Dedifferentiated amniotic fluid mesenchymal stem cell (primary cell): ENCODE measurements around the gene FCN3.

Experiments
- DNase-seq: peaks from one replicate; pipeline ENCODE4 v3.0.0-alpha.2; 2016; ENCODE audit errors: extremely low spot score

Gene FCN3

GRCh38 chr1:27341525-27342252, 32.9 kb downstream of the FCN3 start, which contains the start of gene SYTL1:
TSS of gene SYTL1 (plus strand) at chr1:27342022. CDS start at chr1:27345335, 3,313 bp downstream.
- DNase-seq: no peak

- DNase-seq: no peak
Measured at GRCh38 chr1:27339213-27339612, 35.4 kb downstream of the FCN3 start.

- DNase-seq: no peak
Measured at GRCh38 chr1:27338751-27339150, 35.9 kb downstream of the FCN3 start.

GRCh38 chr1:27336756-27337155, 37.9 kb downstream of the FCN3 start:
- no peak for DNase-seq

DNA sequence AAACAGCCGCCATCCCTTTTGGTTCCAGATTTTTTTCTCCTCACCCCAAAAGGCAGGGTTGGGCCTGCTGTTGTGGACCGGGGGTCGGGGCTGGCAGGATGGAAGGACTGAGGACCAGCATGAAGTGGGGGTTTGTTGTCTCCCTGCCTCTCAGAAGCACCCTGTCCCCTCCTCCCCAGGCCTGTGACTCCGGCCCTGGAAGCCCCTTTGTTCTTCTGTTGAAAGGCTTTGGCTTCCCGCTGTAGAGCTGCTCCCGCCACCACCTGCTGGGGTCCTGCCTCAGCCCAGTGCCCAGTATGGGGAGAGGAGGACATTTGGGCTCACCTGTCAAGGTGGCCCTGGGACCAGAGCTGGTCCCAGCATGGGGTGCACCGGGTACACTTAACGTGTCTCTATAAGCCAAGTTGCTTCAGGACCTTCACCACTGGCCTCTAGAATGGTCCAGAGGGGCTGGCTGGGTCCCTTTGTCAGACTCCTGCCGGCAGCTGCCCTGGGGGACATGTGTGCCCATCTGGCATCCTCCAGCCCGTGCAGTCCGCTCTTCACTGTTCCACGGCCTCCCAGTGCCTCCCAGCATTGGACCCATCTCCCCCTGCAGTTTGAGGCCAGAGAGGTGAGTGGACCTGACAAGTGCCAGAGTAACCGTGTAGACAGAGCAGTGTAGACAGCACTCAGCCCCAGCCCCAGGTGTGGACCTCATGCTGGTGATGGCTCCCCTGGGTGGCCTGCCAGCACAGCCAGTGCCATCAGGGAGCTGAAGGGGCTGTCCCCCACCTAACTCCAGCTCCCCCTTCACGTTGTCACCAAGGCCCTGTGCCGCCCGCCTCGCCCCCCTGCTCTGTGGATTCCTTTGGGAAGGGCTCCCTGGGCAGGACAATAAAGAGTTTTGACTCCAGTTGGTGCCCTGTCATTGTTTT, 38.9 kb downstream of the FCN3 start:
- no peak for DNase-seq

DNA sequence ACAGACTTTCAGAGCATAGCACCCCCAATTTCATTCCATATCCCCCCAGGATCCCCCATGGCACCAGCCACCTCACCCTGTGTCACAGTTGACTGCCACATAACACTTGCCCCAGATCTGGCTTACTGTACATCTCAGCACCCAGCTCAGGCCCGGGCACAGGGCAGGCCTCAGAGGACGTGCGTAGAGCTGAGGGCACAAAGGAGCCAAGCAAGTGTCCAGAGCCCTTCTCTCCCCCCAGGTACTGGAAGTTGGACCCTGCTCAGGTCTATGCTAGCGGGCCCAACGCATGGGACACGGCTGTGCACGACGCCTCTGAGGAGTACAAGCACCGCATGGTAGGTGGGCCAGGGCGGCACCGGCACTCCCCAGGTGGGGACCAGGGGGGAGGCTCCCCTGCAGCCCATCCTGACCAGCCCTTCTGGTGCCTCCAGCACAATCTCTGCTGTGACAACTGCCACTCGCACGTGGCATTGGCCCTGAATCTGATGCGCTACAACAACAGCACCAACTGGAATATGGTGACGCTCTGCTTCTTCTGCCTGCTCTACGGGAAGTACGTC, 40.8 kb downstream of the FCN3 start:
- DNase-seq: no peak

GRCh38 chr1:27332536-27333281, 41.9 kb downstream of the FCN3 start:
- DNase-seq: no peak

DNA sequence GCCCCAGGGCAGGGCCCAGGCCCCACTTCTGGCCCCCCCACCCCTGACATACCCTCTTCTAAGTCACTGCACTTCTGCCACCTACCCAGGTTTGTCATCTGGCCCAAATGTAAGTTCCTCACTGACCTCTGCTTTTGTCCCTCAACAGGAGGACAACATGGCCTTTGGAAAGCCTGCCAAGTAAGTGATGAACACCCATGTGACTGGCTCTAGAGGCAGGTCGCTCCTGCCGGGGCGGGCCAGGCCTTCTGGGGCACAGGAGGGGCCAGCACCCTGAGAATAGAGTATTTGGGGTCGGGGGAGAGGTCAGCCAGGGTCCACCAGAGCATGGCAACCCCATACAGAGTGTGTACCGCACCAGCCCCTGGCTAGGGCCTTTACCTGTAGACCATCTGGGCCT, 42.7 kb downstream of the FCN3 start:
- no peak for DNase-seq

DNA sequence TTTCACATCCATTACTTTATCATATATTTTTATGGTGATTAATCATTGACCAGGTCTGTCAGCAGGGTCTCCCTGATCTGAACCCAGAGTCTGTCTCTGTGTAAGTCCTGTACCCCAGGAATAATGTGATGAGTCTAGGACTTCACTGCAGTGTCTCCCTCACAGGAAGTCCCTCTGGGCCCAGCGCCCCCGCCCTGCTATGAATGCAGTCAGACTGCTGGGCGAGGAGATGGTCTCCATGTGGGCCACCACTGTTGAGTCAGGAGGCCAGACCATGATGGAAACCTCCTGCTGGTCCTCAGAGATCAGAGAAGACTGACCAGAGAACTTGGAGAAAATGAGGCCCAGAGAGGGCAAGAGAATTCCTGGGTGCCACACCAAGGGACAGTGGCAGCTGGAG, 43.2 kb downstream of the FCN3 start:
- no peak for DNase-seq

GRCh38 chr1:27330786-27331185, 43.8 kb downstream of the FCN3 start:
- DNase-seq: no peak

- DNase-seq: no peak
Measured at GRCh38 chr1:27327964-27328363, 46.7 kb downstream of the FCN3 start.

- DNase-seq: no peak
Measured at GRCh38 chr1:27325286-27325685, 49.3 kb downstream of the FCN3 start.

DNA sequence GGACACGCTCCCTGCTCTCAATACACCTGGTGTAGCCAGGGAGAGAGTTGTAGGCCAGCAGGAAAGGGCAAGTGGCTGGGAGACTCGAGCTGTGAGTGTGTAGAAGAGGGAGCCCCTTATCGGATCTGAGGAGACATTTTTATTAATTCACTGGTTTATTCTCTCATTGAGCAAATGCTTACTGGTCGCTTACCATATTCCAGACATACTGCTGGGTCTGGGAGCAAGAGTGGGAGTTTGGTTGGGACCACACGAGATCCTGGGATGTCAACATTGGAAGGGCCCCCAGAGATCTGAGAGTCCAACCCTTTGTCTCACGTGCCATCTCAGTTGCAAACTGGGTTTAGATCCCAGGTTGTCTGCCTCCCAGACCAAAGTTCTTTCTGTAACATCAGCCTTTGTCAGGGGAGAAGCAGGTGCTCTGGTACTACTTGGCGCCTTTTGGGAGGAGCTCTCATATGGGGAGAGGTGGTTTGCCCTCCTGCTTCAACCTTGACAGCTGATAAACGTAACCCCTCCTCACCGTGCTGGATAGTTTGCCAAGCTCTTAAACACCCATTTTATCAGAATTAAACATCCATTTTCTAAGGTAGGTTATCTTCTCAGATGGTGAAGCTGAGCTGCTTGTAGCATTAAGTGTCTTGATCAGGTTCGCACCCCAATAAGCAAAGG, 51.9 kb downstream of the FCN3 start:
- no peak for DNase-seq

DNA sequence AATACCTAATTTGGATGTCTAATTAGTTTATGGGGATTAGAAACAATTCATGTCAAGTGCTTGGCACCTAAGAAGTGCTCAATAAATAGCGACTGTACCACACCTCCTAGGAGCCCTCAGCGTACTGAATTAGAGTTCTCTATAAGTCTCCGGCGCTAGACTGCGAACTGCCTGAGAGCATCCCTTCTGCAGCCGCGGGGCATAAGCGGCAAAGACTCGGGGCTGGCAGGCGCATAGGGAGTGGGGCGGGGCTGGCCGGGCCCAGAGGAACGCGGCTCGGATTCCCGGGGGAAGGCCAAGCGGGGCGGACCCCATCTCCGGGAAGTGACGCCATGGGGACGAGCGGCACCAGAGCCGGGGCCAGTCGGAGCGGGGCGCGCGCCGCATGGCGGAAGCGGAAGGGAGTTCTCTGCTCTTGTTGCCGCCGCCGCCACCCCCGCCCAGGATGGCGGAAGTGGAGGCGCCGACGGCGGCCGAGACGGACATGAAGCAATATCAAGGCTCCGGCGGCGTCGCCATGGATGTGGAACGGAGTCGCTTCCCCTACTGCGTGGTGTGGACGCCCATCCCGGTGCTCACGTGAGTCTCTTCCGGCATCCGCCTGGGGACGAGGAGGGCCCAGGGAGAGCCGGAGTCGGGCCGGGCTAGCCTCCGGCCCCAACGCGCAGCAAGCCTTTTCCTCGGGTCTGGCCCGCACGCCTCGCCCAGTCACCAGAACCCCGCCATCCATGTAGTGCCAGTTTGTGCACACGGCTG, 52.6 kb downstream of the FCN3 start, which contains the start of gene TMEM222:
TSS of gene TMEM222 (plus strand) at position 351 of the 756 bp plus-strand sequence. CDS start at position 386, 35 bp downstream.
- peak; percentile 95 for DNase-seq
